EH (cell line): Measurements from ENCODE around the gene MIPEP.
A peak's percentile ranks its signal among the peaks of the same experiment; 100 is the strongest.
"Not testable (repeated sequence)": the region's sequence is repeated elsewhere in the genome, so short reads cannot be mapped to it uniquely, and the experiment has no call there.

ENCODE experiments used
- DNase-seq: peaks from one replicate; pipeline ENCODE4 v3.0.0-alpha.2; 2015; ENCODE audit warnings: low read depth

The MIPEP gene

GRCh38 chr13:23776698-23777574, 112.3 kb downstream of the MIPEP start:
- DNase-seq: no peak

- DNase-seq: peak; percentile 54
Measured at GRCh38 chr13:23772717-23773116, 116.5 kb downstream of the MIPEP start.

GRCh38 chr13:23771956-23772355, 117.2 kb downstream of the MIPEP start:
- no peak for DNase-seq

GRCh38 chr13:23771552-23771951, 117.6 kb downstream of the MIPEP start:
- DNase-seq: no peak

GRCh38 chr13:23770973-23771372, 118.2 kb downstream of the MIPEP start:
- DNase-seq: no peak

GRCh38 chr13:23770428-23770827, 118.8 kb downstream of the MIPEP start:
- DNase-seq: no peak

- DNase-seq: no peak
Measured at GRCh38 chr13:23769401-23769800, 119.8 kb downstream of the MIPEP start.

GRCh38 chr13:23767838-23768237, 121.4 kb downstream of the MIPEP start:
- DNase-seq: no peak

- DNase-seq: no peak
Measured at GRCh38 chr13:23766939-23767338, 122.3 kb downstream of the MIPEP start.

GRCh38 chr13:23766283-23766682, 122.9 kb downstream of the MIPEP start:
- no peak for DNase-seq

GRCh38 chr13:23765531-23765930, 123.7 kb downstream of the MIPEP start:
- no peak for DNase-seq

GRCh38 chr13:23763318-23763717, 125.9 kb downstream of the MIPEP start:
- DNase-seq: no peak

- not testable (repeated sequence) for DNase-seq
Measured at GRCh38 chr13:23761760-23762159, 127.4 kb downstream of the MIPEP start.

- no peak for DNase-seq
Measured at GRCh38 chr13:23760000-23760399, 129.2 kb downstream of the MIPEP start.

GRCh38 chr13:23758798-23759527, 130.2 kb downstream of the MIPEP start:
- DNase-seq: peak; percentile 26

- no peak for DNase-seq
Measured at GRCh38 chr13:23754997-23755396, 134.2 kb downstream of the MIPEP start.

GRCh38 chr13:23754506-23754905, 134.7 kb downstream of the MIPEP start:
- no peak for DNase-seq

GRCh38 chr13:23753458-23753857, 135.7 kb downstream of the MIPEP start:
- peak; percentile 59 for DNase-seq

- DNase-seq: peak; percentile 16
Measured at GRCh38 chr13:23752111-23753001, 136.8 kb downstream of the MIPEP start.

GRCh38 chr13:23751195-23751594, 138.0 kb downstream of the MIPEP start:
- DNase-seq: no peak

- DNase-seq: no peak
Measured at GRCh38 chr13:23750383-23751121, 138.6 kb downstream of the MIPEP start.
